HK-2 (cell line): ENCODE measurements around the gene GSTO2.

Experiments
- DNase-seq: peaks from one replicate; pipeline ENCODE4 v3.0.0-alpha.2; 2018; ENCODE audit not compliant: unreplicated experiment

The GSTO2 gene

GRCh38 chr10:104325436-104326435 lies 56.8 kb downstream of the GSTO2 start:
- DNase-seq, result no peak

GRCh38 chr10:104326991-104327610 lies 58.1 kb downstream of the GSTO2 start:
- DNase-seq, result no peak

GRCh38 chr10:104327745-104328645 lies 59.0 kb downstream of the GSTO2 start:
- no peak for DNase-seq

- DNase-seq, result no peak
Measured at GRCh38 chr10:104328646-104328895, 59.6 kb downstream of the GSTO2 start.

- DNase-seq, result peak; percentile 48
Measured at GRCh38 chr10:104328896-104329710, 60.1 kb downstream of the GSTO2 start.

- DNase-seq, result no peak
Measured at GRCh38 chr10:104329735-104330134, 60.8 kb downstream of the GSTO2 start.

- DNase-seq, result peak; percentile 28
Measured at GRCh38 chr10:104330168-104331110, 61.5 kb downstream of the GSTO2 start.

GRCh38 chr10:104331208-104331838 lies 62.3 kb downstream of the GSTO2 start:
- no peak for DNase-seq

- DNase-seq, result no peak
Measured at GRCh38 chr10:104332243-104333031, 63.5 kb downstream of the GSTO2 start.

- no peak for DNase-seq
Measured at GRCh38 chr10:104333032-104333727, 64.2 kb downstream of the GSTO2 start.

GRCh38 chr10:104333728-104334373 lies 64.9 kb downstream of the GSTO2 start:
- no peak for DNase-seq

- no peak for DNase-seq
Measured at GRCh38 chr10:104334561-104334960, 65.6 kb downstream of the GSTO2 start.

- DNase-seq, result no peak
Measured at GRCh38 chr10:104334965-104335650, 66.1 kb downstream of the GSTO2 start.

GRCh38 chr10:104336821-104337467 lies 68.0 kb downstream of the GSTO2 start:
- DNase-seq, result peak; percentile 28

GRCh38 chr10:104337521-104337984 lies 68.6 kb downstream of the GSTO2 start:
- DNase-seq, result no peak

- peak; percentile 78 for DNase-seq
Measured at GRCh38 chr10:104337985-104338735, 69.2 kb downstream of the GSTO2 start, which contains the start of gene ITPRIP. Gene ITPRIP, minus strand, starts transcription at chr10:104338465. Its CDS starts 22,414 bp downstream, at chr10:104316051.
